Esophagus squamous epithelium (tissue), 4 donors: ENCODE results near the gene TRABD2A.

Experiments
- POLR2A ChIP-seq, 4 donors: fragments of 450-650 bp; IDR thresholded peaks; one replicate each; pipeline ENCODE4 v1.6.1; 2017; ENCODE audit warnings: antibody characterized with exemption in 4 of 4, mild to moderate bottlenecking in 4 of 4, moderate library complexity in 3 of 4
- TF ChIP-seq, protein P1 (sequence below), 6 experiments: fragments of 450-650 bp in 4 of 6; fragments of 200-600 bp in 2 of 6; sonication (generic) in 2 of 6; IDR thresholded peaks; one replicate each; pipeline ENCODE4 v1.5.1; 2016 to 2019; ENCODE audit warnings: antibody characterized with exemption in 6 of 6, mild to moderate bottlenecking in 4 of 6, moderate library complexity in 4 of 6

GRCh38 chr2:84885111-84885510 is 4.2 kb upstream of the TRABD2A start:
- no peak for TF ChIP-seq POLR2A (IDR thresholded peaks at IDR 0.05)
- TF ChIP-seq, protein P1, sequence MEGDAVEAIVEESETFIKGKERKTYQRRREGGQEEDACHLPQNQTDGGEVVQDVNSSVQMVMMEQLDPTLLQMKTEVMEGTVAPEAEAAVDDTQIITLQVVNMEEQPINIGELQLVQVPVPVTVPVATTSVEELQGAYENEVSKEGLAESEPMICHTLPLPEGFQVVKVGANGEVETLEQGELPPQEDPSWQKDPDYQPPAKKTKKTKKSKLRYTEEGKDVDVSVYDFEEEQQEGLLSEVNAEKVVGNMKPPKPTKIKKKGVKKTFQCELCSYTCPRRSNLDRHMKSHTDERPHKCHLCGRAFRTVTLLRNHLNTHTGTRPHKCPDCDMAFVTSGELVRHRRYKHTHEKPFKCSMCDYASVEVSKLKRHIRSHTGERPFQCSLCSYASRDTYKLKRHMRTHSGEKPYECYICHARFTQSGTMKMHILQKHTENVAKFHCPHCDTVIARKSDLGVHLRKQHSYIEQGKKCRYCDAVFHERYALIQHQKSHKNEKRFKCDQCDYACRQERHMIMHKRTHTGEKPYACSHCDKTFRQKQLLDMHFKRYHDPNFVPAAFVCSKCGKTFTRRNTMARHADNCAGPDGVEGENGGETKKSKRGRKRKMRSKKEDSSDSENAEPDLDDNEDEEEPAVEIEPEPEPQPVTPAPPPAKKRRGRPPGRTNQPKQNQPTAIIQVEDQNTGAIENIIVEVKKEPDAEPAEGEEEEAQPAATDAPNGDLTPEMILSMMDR (IDR thresholded peaks at IDR 0.05): no peak
